Measurements from ENCODE around the gene CLDN9. TPM values are rescaled to one million over a fixed set of nuclear protein-coding genes. Genes with fewer than 3 reads are reported as not detected.

Gene CLDN9
- total and polyA plus RNA-seq, 9 of the 15 experiments (the other 6 are each of a cell fraction or from before 2014, with no cell fraction given): 0.12 to 0.44 (median 0.22) TPM; not detected in 4

DNA sequence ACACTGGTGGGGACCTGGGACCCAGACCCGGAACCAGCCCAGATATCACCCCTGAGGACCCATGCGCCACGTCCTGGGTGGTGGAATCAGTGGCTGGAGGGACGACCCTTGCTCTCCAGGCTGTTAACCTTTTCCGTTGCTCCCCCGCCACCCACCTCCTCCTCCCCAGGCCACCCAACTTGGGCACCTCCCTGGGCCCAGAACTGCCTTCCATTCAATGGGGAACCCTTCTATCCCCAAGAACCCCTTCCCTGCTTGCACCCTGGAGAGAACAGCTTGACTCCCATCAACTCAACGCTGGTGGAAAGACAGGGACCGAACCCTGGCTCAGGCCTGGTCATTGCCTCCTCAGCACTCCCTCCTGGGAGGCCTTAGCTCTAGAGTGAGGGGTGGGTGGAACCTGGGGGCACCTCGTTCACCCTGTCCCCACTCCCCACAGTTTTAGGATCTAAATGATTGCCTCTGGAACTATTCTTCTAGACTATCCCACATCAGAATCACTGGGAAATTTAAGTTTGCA lies 47.1 kb downstream of the CLDN9 start (continued):
- TF ChIP-seq NR3C1 (CRISPR knock-in tag; IDR thresholded peaks at IDR 0.05): 0 out of 2 replicates have a peak, but pooled peaks have one; percentile 21
- TF ChIP-seq NR2C2 (CRISPR knock-in tag; IDR thresholded peaks at IDR 0.05): no peak
- TF ChIP-seq NR2C2 (tag; IDR thresholded peaks at IDR 0.05): peak; percentile 55
- TF ChIP-seq, protein P1, sequence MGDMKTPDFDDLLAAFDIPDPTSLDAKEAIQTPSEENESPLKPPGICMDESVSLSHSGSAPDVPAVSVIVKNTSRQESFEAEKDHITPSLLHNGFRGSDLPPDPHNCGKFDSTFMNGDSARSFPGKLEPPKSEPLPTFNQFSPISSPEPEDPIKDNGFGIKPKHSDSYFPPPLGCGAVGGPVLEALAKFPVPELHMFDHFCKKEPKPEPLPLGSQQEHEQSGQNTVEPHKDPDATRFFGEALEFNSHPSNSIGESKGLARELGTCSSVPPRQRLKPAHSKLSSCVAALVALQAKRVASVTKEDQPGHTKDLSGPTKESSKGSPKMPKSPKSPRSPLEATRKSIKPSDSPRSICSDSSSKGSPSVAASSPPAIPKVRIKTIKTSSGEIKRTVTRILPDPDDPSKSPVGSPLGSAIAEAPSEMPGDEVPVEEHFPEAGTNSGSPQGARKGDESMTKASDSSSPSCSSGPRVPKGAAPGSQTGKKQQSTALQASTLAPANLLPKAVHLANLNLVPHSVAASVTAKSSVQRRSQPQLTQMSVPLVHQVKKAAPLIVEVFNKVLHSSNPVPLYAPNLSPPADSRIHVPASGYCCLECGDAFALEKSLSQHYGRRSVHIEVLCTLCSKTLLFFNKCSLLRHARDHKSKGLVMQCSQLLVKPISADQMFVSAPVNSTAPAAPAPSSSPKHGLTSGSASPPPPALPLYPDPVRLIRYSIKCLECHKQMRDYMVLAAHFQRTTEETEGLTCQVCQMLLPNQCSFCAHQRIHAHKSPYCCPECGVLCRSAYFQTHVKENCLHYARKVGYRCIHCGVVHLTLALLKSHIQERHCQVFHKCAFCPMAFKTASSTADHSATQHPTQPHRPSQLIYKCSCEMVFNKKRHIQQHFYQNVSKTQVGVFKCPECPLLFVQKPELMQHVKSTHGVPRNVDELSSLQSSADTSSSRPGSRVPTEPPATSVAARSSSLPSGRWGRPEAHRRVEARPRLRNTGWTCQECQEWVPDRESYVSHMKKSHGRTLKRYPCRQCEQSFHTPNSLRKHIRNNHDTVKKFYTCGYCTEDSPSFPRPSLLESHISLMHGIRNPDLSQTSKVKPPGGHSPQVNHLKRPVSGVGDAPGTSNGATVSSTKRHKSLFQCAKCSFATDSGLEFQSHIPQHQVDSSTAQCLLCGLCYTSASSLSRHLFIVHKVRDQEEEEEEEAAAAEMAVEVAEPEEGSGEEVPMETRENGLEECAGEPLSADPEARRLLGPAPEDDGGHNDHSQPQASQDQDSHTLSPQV (IDR thresholded peaks at IDR 0.05): 0 out of 2 replicates have a peak, but pooled peaks have one; percentile 4
- TF ChIP-seq NBN (IDR thresholded peaks at IDR 0.05; ENCODE audit: low read depth): no peak
- no peak for TF ChIP-seq BRCA1 (IDR thresholded peaks at IDR 0.05)
- 0 out of 2 replicates have a peak, but pooled peaks have one; percentile 18 for TF ChIP-seq BRCA1 (CRISPR knock-in tag; IDR thresholded peaks at IDR 0.05)
- TF ChIP-seq NFRKB (IDR thresholded peaks at IDR 0.05; ENCODE audit: low read depth): 0 out of 2 replicates have a peak, but pooled peaks have one; percentile 35
